CD4-positive, alpha-beta T cell treated with Interferon gamma for 1 hour (primary cell): ENCODE data around the gene CFAP77.

ENCODE experiments used
- DNase-seq: peaks from one replicate; pipeline ENCODE4 v3.0.0-alpha.2; 2020

Gene CFAP77

GRCh38 chr9:132520612-132521011 lies 110.6 kb downstream of the CFAP77 start:
- no peak for DNase-seq

GRCh38 chr9:132525308-132526023 lies 115.5 kb downstream of the CFAP77 start:
- no peak for DNase-seq

GRCh38 chr9:132531195-132531594 lies 121.2 kb downstream of the CFAP77 start:
- DNase-seq = no peak

- DNase-seq = no peak
Measured at GRCh38 chr9:132531710-132532570, 121.9 kb downstream of the CFAP77 start.

- no peak for DNase-seq
Measured at GRCh38 chr9:132534832-132535231, 124.8 kb downstream of the CFAP77 start.

- DNase-seq = no peak
Measured at GRCh38 chr9:132536124-132536523, 126.1 kb downstream of the CFAP77 start.

- no peak for DNase-seq
Measured at GRCh38 chr9:132537352-132537751, 127.3 kb downstream of the CFAP77 start.

GRCh38 chr9:132538071-132538470 lies 128.1 kb downstream of the CFAP77 start:
- DNase-seq = no peak

- DNase-seq = no peak
Measured at GRCh38 chr9:132539096-132539495, 129.1 kb downstream of the CFAP77 start.

- no peak for DNase-seq
Measured at GRCh38 chr9:132541051-132541450, 131.0 kb downstream of the CFAP77 start.

GRCh38 chr9:132541870-132542830 lies 132.1 kb downstream of the CFAP77 start:
- no peak for DNase-seq

GRCh38 chr9:132543251-132543650 lies 133.2 kb downstream of the CFAP77 start:
- DNase-seq = no peak

- no peak for DNase-seq
Measured at GRCh38 chr9:132543960-132544359, 133.9 kb downstream of the CFAP77 start.

- no peak for DNase-seq
Measured at GRCh38 chr9:132545578-132545977, 135.6 kb downstream of the CFAP77 start.

- DNase-seq = no peak
Measured at GRCh38 chr9:132546148-132547051, 136.4 kb downstream of the CFAP77 start.

- DNase-seq = no peak
Measured at GRCh38 chr9:132547052-132547431, 137.0 kb downstream of the CFAP77 start.

- no peak for DNase-seq
Measured at GRCh38 chr9:132547436-132547835, 137.4 kb downstream of the CFAP77 start.

GRCh38 chr9:132547976-132548730 lies 138.1 kb downstream of the CFAP77 start:
- no peak for DNase-seq

GRCh38 chr9:132548751-132549640 lies 139.0 kb downstream of the CFAP77 start:
- no peak for DNase-seq

GRCh38 chr9:132551556-132551955 lies 141.5 kb downstream of the CFAP77 start:
- no peak for DNase-seq
